AG04450 (cell line): ENCODE data around the gene FANCC. TPM values are rescaled to one million over a fixed set of nuclear protein-coding genes. Genes with fewer than 3 reads are reported as not detected.
"Not testable (repeated sequence)": the region's sequence is repeated elsewhere in the genome, so short reads cannot be mapped to it uniquely, and the experiment has no call there.

Experiments used
- CTCF ChIA-PET: fragments of 300-600, 350-600 bp; formaldehyde crosslinking; extraction: SDS; loops from one replicate; lab custom pipeline; 2022; ENCODE audit warnings: antibody characterized with exemption, inconsistent platforms; lab: Charles Lee
- POLR2A ChIA-PET: fragments of 350-600 bp; formaldehyde crosslinking; extraction: SDS; loops from one replicate; lab custom pipeline; 2021; ENCODE audit warnings: antibody characterized with exemption, inconsistent platforms; lab: Yijun Ruan, JAX
- DNase-seq: peaks from one replicate; pipeline ENCODE4 v3.0.0-alpha.2; 2011; ENCODE audit warnings: low read depth, low spot score
- H3K27ac ChIP-seq: one replicate; pipeline ENCODE4 v1.5.1; 2012; ENCODE audit warnings: low read depth, low read length, control low read depth
- H3K27me3 ChIP-seq: one replicate; pipeline ENCODE4 v1.6.0; 2012; ENCODE audit warnings: low read length; ENCODE audit not compliant: control insufficient read depth, insufficient read depth
- H3K4me3 ChIP-seq: 2 replicates; pipeline ENCODE4 v1.5.1; 2011; ENCODE audit warnings: mild to moderate bottlenecking, low read depth, low read length, control low read depth
- H3K9me3 ChIP-seq: 2 replicates; pipeline ENCODE4 v1.5.1; 2012; ENCODE audit warnings: low read length; ENCODE audit not compliant: control insufficient read depth, insufficient read depth
- polyA plus RNA-seq: library from polyadenylated mRNA; depleted of rRNA; stranded (reverse); fragments of >200 nt; gene quantifications from 2 replicates; pipeline ENCODE4 v1.2.3, GENCODE V29; 2011
- TF ChIP-seq, protein P1 (sequence below): IDR thresholded peaks from 2 replicates; pipeline ENCODE4 v1.5.1; 2011; ENCODE audit warnings: low read depth, low read length, control low read depth, inconsistent platforms

The FANCC gene
- polyA plus RNA-seq, 1 experiment = 10.8 TPM

DNA sequence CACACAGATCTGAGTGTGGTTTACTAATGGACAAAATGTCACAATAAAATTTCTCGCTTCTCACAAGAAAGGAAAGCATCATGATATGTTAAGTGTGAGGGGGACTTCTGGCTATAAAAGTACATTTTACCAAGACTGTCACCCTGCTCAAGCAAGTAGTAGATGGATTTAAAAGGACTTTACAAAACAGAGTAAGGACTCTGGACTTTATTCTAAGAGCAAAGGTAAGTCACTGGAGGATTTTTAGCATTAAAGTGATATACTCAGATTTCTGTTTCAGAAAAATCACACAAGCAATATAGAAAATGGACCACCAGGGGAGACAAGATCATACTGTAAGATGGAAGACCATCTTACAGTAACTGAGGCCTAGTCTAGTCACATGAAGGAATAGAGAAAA is 19.7 kb downstream of the FANCC start:
- TF ChIP-seq, protein P1, sequence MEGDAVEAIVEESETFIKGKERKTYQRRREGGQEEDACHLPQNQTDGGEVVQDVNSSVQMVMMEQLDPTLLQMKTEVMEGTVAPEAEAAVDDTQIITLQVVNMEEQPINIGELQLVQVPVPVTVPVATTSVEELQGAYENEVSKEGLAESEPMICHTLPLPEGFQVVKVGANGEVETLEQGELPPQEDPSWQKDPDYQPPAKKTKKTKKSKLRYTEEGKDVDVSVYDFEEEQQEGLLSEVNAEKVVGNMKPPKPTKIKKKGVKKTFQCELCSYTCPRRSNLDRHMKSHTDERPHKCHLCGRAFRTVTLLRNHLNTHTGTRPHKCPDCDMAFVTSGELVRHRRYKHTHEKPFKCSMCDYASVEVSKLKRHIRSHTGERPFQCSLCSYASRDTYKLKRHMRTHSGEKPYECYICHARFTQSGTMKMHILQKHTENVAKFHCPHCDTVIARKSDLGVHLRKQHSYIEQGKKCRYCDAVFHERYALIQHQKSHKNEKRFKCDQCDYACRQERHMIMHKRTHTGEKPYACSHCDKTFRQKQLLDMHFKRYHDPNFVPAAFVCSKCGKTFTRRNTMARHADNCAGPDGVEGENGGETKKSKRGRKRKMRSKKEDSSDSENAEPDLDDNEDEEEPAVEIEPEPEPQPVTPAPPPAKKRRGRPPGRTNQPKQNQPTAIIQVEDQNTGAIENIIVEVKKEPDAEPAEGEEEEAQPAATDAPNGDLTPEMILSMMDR = no peak
- no peak overlapping the region for H3K27ac ChIP-seq
- CTCF ChIA-PET = no interaction called here
- no peaks in the 10 kb centered on the region for H3K27me3 ChIP-seq
- no peak overlapping the region for H3K4me3 ChIP-seq
- H3K9me3 ChIP-seq = no peaks in the 10 kb centered on the region
- POLR2A ChIA-PET = no interaction called here
- DNase-seq = no peak

DNA sequence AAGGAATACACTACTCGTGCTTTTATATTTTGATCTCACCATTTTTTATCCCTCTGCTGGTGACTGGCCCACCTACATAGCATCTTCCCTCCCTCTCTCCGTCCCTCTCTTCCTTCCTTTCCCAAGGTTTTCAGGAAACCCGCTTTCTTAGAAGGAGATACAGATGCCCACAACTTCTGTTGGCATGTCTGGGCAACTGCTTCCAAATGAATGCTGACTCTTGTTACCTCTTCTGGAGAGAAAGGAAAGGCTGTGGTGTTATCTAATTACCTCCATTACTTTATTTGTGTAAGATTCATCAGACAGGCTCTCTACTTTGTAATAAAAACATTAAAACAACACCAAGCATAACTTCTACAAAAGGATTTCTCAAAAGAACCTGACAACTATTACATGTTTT is 20.2 kb downstream of the FANCC start:
- H3K9me3 ChIP-seq = peaks cover 3% of the 10 kb centered on the region; the same call in 1 of the 2 replicates
- TF ChIP-seq, protein P1 = no peak
- no peaks in the 10 kb centered on the region for H3K27me3 ChIP-seq
- DNase-seq = no peak
- POLR2A ChIA-PET = no interaction called here
- CTCF ChIA-PET = no interaction called here
- H3K27ac ChIP-seq = no peak overlapping the region
- no peak overlapping the region for H3K4me3 ChIP-seq

DNA sequence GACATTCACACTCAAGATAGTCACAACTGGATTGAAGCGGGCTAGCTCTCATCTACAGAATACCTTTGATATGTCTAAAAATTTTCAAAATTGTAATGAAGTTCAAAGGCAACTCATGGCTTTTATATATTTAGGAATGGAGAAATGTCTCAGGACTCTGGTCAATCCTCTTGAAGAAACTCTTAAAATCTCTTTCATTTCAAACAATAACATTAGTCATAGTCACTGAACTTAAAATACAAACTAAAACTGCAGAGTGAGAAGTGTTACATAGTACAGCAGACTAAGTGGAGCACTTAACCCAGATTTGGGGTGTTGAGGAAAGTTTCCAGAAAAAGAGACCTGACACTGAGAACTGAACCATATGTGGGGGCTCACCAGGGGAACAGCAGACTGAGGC is 20.7 kb downstream of the FANCC start:
- Histone ChIP-seq H3K27me3 (no peaks in the 10 kb centered on the region), H3K4me3 (no peak overlapping the region), H3K27ac (no peak overlapping the region), H3K9me3 (peaks cover 3% of the 10 kb centered on the region; the same call in 1 of the 2 replicates)
- ChIA-PET POLR2A (no interaction called here), CTCF (no interaction called here)
- no peak for DNase-seq
- TF ChIP-seq, protein P1 = no peak

DNA sequence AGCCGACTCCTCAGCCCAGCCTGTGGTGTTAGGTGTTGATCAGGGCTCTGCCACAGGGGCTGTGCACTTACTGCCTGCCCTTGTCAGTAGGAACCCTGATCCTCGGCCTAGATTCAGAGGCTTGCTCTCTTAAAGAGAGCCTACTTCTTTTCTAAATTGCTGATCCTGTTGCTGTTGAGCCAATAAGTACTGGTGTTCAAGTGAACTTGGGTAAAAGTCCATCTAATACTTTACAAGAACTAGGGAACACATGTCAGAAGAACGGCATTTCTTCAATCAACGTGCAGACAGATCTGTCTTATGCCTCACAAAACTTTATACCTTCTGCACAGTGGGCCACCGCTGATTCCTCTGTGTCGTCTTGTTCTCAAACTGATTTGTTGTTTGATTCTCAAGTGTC is 24.2 kb downstream of the FANCC start:
- DNase-seq, CTCF ChIA-PET, H3K27ac ChIP-seq, POLR2A ChIA-PET, H3K4me3 ChIP-seq, H3K9me3 ChIP-seq, H3K27me3 ChIP-seq: not testable (repeated sequence)

DNA sequence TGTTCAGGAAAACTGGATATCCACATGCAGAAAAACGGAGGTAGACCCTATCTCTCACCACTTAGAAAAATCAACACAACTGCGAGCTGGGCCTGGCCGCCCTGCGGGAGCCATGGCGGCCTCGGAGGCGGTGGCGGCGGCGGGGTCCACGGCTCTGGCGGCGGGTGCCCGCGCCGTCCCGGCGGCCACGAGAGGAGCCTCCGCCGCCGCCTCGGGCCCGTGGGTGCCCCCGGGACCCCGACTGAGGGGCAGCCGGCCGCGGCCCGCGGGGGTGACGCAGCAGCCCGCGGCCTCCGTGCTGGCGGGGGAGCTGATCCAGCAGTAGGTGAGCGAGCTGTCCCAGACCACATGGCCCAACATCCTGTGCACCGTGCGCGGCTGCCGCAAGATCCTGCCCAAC is 25.3 kb downstream of the FANCC start:
- ChIA-PET POLR2A (no interaction called here), CTCF (no interaction called here)
- no peak overlapping the region for H3K4me3 ChIP-seq

More for the DNA sequence above, 25.3 kb downstream of the FANCC start:
- Histone ChIP-seq H3K27me3 (no peaks in the 10 kb centered on the region), H3K9me3 (peaks cover 3% of the 10 kb centered on the region; the same call in 1 of the 2 replicates), H3K27ac (no peak overlapping the region)
- no peak for DNase-seq
- TF ChIP-seq, protein P1 = no peak
